Activated CD4-positive, alpha-beta T cell treated with anti-CD3 and anti-CD28 coated beads for 36 hours (primary cell): ENCODE results near the gene METTL9. TPM values are rescaled to one million over a fixed set of nuclear protein-coding genes. Genes with fewer than 3 reads are reported as not detected.
A peak's percentile ranks its signal among the peaks of the same experiment; 100 is the strongest.
"Not testable (repeated sequence)": the region's sequence is repeated elsewhere in the genome, so short reads cannot be mapped to it uniquely, and the experiment has no call there.

Experiments used
- ATAC-seq: fragments of 200-7000 bp; cut with Tn5 transposase; one replicate; pipeline ENCODE4 v1.10.0; 2021; ENCODE audit warnings: mild to moderate bottlenecking, moderate library complexity
- CTCF ChIA-PET: fragments of 350-600 bp; sonication (Branson Sonifier 250); formaldehyde crosslinking; loops from one replicate; lab custom pipeline; 2021; ENCODE audit warnings: antibody characterized with exemption; lab: Charles Lee
- POLR2A ChIA-PET: fragments of 350-600 bp; sonication (Branson Sonifier 250); formaldehyde crosslinking; loops from one replicate; lab custom pipeline; 2021; ENCODE audit warnings: antibody characterized with exemption, inconsistent platforms; lab: Charles Lee
- DNase-seq: peaks from one replicate; pipeline ENCODE4 v3.0.0-alpha.2; 2020
- H3K27ac Mint-ChIP-seq: one replicate; pipeline ENCODE4 v1.8.0; 2021; ENCODE audit warnings: mixed read lengths
- H3K27me3 Mint-ChIP-seq: one replicate; pipeline ENCODE4 v1.8.0; 2021; ENCODE audit warnings: mixed read lengths
- H3K36me3 Mint-ChIP-seq: one replicate; pipeline ENCODE4 v1.8.0; 2021; ENCODE audit warnings: low read depth, mixed read lengths
- H3K4me1 Mint-ChIP-seq: one replicate; pipeline ENCODE4 v1.8.0; 2021; ENCODE audit warnings: mixed read lengths
- H3K4me3 Mint-ChIP-seq: one replicate; pipeline ENCODE4 v1.8.0; 2021; ENCODE audit warnings: mild to moderate bottlenecking, moderate library complexity, mixed read lengths
- H3K9me3 Mint-ChIP-seq: one replicate; pipeline ENCODE4 v1.8.0; 2021; ENCODE audit warnings: low read depth, mixed read lengths
- intact Hi-C, 2 experiments: fragments of 100-400 bp; cut with DNase I in 1 of 2; cut with micrococcal nuclease in 1 of 2; formaldehyde crosslinking; loops; one replicate each; pipeline versions ENCODE4 v1.14.2 to v1.15.1; 2022 to 2024; cut with DNase I, micrococcal nuclease
- total RNA-seq, 2 experiments: library from RNA; stranded (reverse); gene quantifications; one replicate each; pipeline ENCODE4 v1.2.3, GENCODE V29; 2021

The METTL9 gene
- total RNA-seq, 2 experiments from 2014 or later, result 78.3 to 98.0 TPM

- DNase-seq, ATAC-seq, H3K27ac Mint-ChIP-seq, H3K36me3 Mint-ChIP-seq, H3K9me3 Mint-ChIP-seq, POLR2A ChIA-PET, H3K27me3 Mint-ChIP-seq, H3K4me3 Mint-ChIP-seq, CTCF ChIA-PET: not testable (repeated sequence)
- intact Hi-C loops, result loop anchor here (5.0 to 10.0 kb wide), 2 partner anchors 52 to 369 kb away; no protein-coding TSS in a partner anchor
- peaks cover 11% of the 10 kb centered on the region for H3K4me1 Mint-ChIP-seq
These were observed 42.6 kb upstream of the METTL9 start for GRCh38 chr16:21556651-21557241.

GRCh38 chr16:21560462-21560861 lies 38.9 kb upstream of the METTL9 start:
- ChIA-PET CTCF (interaction anchor here (0.6 to 1.3 kb wide), 4 partner anchors 22 to 774 kb away, joined by 3 to 5 read pairs (median 4); no protein-coding TSS in a partner anchor), POLR2A (interaction anchor here (0.7 kb wide), 1 partner anchor 141 kb away, joined by 5 read pairs; no protein-coding TSS in a partner anchor)

GRCh38 chr16:21563676-21564075 lies 35.7 kb upstream of the METTL9 start:
- DNase-seq (no peak), ATAC-seq (no peak)
- intact Hi-C loops, result no loop called here
- Mint-ChIP-seq H3K9me3 (no peaks in the 10 kb centered on the region), H3K27me3 (no peaks in the 10 kb centered on the region), H3K36me3 (no peaks in the 10 kb centered on the region), H3K27ac (no peak overlapping the region), H3K4me3 (no peak overlapping the region), H3K4me1 (no peaks in the 10 kb centered on the region)
- ChIA-PET CTCF (interaction anchor here (0.7 to 2.0 kb wide), 4 partner anchors 8 to 1119 kb away, joined by 3 to 6 read pairs (median 4); no protein-coding TSS in a partner anchor), POLR2A (no interaction called here)

More at GRCh38 chr16:21560462-21560861, 38.9 kb upstream of the METTL9 start:
- no peak overlapping the region for H3K4me3 Mint-ChIP-seq
- H3K36me3 Mint-ChIP-seq, result no peaks in the 10 kb centered on the region
- H3K4me1 Mint-ChIP-seq, result no peaks in the 10 kb centered on the region
- ATAC-seq (no peak), DNase-seq (peak; percentile 1)
- intact Hi-C loops, result no loop called here
- no peak overlapping the region for H3K27ac Mint-ChIP-seq
- H3K27me3 Mint-ChIP-seq, result no peaks in the 10 kb centered on the region
- no peaks in the 10 kb centered on the region for H3K9me3 Mint-ChIP-seq

GRCh38 chr16:21564367-21564766 lies 35.0 kb upstream of the METTL9 start:
- intact Hi-C loops, ATAC-seq, H3K4me1 Mint-ChIP-seq, POLR2A ChIA-PET, H3K27ac Mint-ChIP-seq, H3K36me3 Mint-ChIP-seq, H3K9me3 Mint-ChIP-seq, DNase-seq, H3K27me3 Mint-ChIP-seq, H3K4me3 Mint-ChIP-seq: not testable (repeated sequence)
- CTCF ChIA-PET, result interaction anchor here (1.1 to 2.0 kb wide), 3 partner anchors 9 to 1118 kb away, joined by 3 to 6 read pairs (median 4); no protein-coding TSS in a partner anchor

- H3K4me1 Mint-ChIP-seq, result no peaks in the 10 kb centered on the region
- CTCF ChIA-PET, result interaction anchor here (1.2 to 1.7 kb wide), 2 partner anchors 19 to 1106 kb away, joined by 3 read pairs; no protein-coding TSS in a partner anchor
- intact Hi-C loops, result loop anchor here in 1 of 2 experiments (5.0 kb wide), 1 partner anchor 747 kb away; no protein-coding TSS in a partner anchor
- no peak for DNase-seq
- H3K36me3 Mint-ChIP-seq, result no peaks in the 10 kb centered on the region
- no peak for ATAC-seq
- POLR2A ChIA-PET, result no interaction called here
- peaks cover 1% of the 10 kb centered on the region for H3K27me3 Mint-ChIP-seq
- H3K9me3 Mint-ChIP-seq, result no peaks in the 10 kb centered on the region
- no peak overlapping the region for H3K4me3 Mint-ChIP-seq
- H3K27ac Mint-ChIP-seq, result no peak overlapping the region
These were observed 33.9 kb upstream of the METTL9 start for GRCh38 chr16:21565507-21565860.

GRCh38 chr16:21565861-21566669 lies 33.3 kb upstream of the METTL9 start:
- intact Hi-C loops, result loop anchor here in 1 of 2 experiments (5.0 kb wide), 1 partner anchor 746 kb away; no protein-coding TSS in a partner anchor
- Mint-ChIP-seq H3K9me3 (no peaks in the 10 kb centered on the region), H3K27me3 (peaks cover 1% of the 10 kb centered on the region), H3K27ac (no peak overlapping the region), H3K36me3 (no peaks in the 10 kb centered on the region), H3K4me3 (no peak overlapping the region), H3K4me1 (no peaks in the 10 kb centered on the region)
- ATAC-seq (no peak), DNase-seq (no peak)
- POLR2A ChIA-PET, result no interaction called here
- CTCF ChIA-PET, result interaction anchor here (1.2 to 1.7 kb wide), 2 partner anchors 18 to 1105 kb away, joined by 3 read pairs; no protein-coding TSS in a partner anchor

- Mint-ChIP-seq H3K9me3 (no peaks in the 10 kb centered on the region), H3K4me1 (no peaks in the 10 kb centered on the region), H3K27me3 (peaks cover 1% of the 10 kb centered on the region), H3K4me3 (no peak overlapping the region), H3K27ac (no peak overlapping the region), H3K36me3 (no peaks in the 10 kb centered on the region)
- ChIA-PET POLR2A (no interaction called here), CTCF (interaction anchor here (0.6 to 1.3 kb wide), 3 partner anchors 10 to 1109 kb away, joined by 3 to 4 read pairs (median 3); no protein-coding TSS in a partner anchor)
- no peak for ATAC-seq
- intact Hi-C loops, result loop anchor here in 1 of 2 experiments (5.0 kb wide), 1 partner anchor 745 kb away; no protein-coding TSS in a partner anchor
- no peak for DNase-seq
These were observed 32.4 kb upstream of the METTL9 start for GRCh38 chr16:21566891-21567414.

- CTCF ChIA-PET, result interaction anchor here (0.8 to 1.3 kb wide), 3 partner anchors 48 to 1108 kb away, joined by 3 to 4 read pairs (median 3); no protein-coding TSS in a partner anchor
- intact Hi-C loops, result loop anchor here in 1 of 2 experiments (5.0 kb wide), 1 partner anchor 745 kb away; no protein-coding TSS in a partner anchor
- H3K4me3 Mint-ChIP-seq, H3K36me3 Mint-ChIP-seq, H3K27ac Mint-ChIP-seq, POLR2A ChIA-PET, H3K27me3 Mint-ChIP-seq, H3K4me1 Mint-ChIP-seq, H3K9me3 Mint-ChIP-seq, DNase-seq, ATAC-seq: not testable (repeated sequence)
These were observed 31.9 kb upstream of the METTL9 start for GRCh38 chr16:21567496-21567895.

- ATAC-seq, result peak; percentile 63
- no peaks in the 10 kb centered on the region for H3K36me3 Mint-ChIP-seq
- H3K27me3 Mint-ChIP-seq, result peaks cover 1% of the 10 kb centered on the region
- DNase-seq, result no peak
- POLR2A ChIA-PET, result interaction anchor here (0.6 kb wide), 1 partner anchor 133 kb away, joined by 5 read pairs; no protein-coding TSS in a partner anchor
- no peaks in the 10 kb centered on the region for H3K9me3 Mint-ChIP-seq
- H3K4me3 Mint-ChIP-seq, result no peak overlapping the region
- intact Hi-C loops, result loop anchor here in 1 of 2 experiments (5.0 kb wide), 1 partner anchor 744 kb away; no protein-coding TSS in a partner anchor
- CTCF ChIA-PET, result interaction anchor here (0.5 to 0.6 kb wide), 2 partner anchors 13 to 1147 kb away, joined by 3 read pairs; no protein-coding TSS in a partner anchor
- no peaks in the 10 kb centered on the region for H3K4me1 Mint-ChIP-seq
- no peak overlapping the region for H3K27ac Mint-ChIP-seq
These were observed 30.7 kb upstream of the METTL9 start for GRCh38 chr16:21568502-21569189.

GRCh38 chr16:21570676-21571017 lies 28.7 kb upstream of the METTL9 start:
- DNase-seq (no peak), ATAC-seq (no peak)
- Mint-ChIP-seq H3K27me3 (peaks cover 1% of the 10 kb centered on the region), H3K27ac (no peak overlapping the region), H3K36me3 (no peaks in the 10 kb centered on the region), H3K4me1 (no peaks in the 10 kb centered on the region), H3K4me3 (no peak overlapping the region), H3K9me3 (no peaks in the 10 kb centered on the region)
- ChIA-PET POLR2A (no interaction called here), CTCF (interaction anchor here (0.6 kb wide), 1 partner anchor 9 kb away, joined by 4 read pairs; no protein-coding TSS in a partner anchor)
- intact Hi-C loops, result loop anchor here in 1 of 2 experiments (10.0 kb wide), 1 partner anchor 286 kb away; no protein-coding TSS in a partner anchor
